ENCODE measurements around the gene HERC3.

Gene HERC3

DNA sequence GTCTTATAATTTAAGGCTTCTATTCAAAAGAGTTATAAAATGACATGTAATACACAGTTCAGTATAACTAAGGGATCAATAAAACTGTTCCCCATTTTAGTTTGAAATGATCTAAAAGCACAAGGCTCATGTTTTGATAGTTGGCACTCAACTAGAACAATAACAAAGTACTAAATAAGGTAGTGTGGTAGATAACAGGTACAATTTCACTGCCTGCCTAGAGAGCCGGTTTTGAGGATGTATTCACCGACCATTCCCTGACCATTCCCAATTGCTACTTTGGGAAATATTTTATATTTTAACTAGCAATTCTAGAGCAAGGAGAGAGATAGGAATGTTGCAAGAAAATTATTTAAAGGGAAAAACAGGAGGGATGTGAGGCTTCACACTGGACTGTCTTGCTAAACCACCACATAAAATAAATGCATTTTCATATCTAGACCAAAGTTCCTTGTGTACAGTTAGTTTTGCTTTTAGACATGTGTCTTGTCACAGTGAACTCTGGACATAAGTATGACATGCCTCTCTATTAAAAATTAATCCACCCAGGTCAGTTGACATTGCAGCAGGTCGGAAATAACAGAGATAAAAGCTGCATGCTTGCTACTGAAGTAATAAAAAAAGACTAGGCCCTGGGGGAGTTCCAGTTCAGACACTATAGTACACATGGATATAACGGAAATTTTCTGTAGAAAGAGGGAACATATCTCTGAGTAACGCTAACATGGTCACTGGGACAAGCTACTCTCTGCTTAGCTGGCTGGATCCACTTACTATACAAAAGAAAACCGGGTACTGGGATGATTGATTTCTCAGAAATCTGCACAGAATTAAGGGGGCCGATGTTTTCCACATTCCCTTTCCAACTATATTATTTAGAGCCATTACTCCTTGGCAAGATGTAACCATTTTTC, 161.6 kb downstream of the HERC3 start:
- TF ChIP-seq, protein P1, sequence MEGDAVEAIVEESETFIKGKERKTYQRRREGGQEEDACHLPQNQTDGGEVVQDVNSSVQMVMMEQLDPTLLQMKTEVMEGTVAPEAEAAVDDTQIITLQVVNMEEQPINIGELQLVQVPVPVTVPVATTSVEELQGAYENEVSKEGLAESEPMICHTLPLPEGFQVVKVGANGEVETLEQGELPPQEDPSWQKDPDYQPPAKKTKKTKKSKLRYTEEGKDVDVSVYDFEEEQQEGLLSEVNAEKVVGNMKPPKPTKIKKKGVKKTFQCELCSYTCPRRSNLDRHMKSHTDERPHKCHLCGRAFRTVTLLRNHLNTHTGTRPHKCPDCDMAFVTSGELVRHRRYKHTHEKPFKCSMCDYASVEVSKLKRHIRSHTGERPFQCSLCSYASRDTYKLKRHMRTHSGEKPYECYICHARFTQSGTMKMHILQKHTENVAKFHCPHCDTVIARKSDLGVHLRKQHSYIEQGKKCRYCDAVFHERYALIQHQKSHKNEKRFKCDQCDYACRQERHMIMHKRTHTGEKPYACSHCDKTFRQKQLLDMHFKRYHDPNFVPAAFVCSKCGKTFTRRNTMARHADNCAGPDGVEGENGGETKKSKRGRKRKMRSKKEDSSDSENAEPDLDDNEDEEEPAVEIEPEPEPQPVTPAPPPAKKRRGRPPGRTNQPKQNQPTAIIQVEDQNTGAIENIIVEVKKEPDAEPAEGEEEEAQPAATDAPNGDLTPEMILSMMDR (conservative IDR thresholded peaks at IDR 0.05; ENCODE audit: low read depth), result no peak
- ChIA-PET CTCF (no interaction called here), POLR2A (ENCODE audit: low non-redundant PET) (no interaction called here)
- no peak for DNase-seq (ENCODE audit: low spot score)
- H3K27ac ChIP-seq, result no peak overlapping the region

DNA sequence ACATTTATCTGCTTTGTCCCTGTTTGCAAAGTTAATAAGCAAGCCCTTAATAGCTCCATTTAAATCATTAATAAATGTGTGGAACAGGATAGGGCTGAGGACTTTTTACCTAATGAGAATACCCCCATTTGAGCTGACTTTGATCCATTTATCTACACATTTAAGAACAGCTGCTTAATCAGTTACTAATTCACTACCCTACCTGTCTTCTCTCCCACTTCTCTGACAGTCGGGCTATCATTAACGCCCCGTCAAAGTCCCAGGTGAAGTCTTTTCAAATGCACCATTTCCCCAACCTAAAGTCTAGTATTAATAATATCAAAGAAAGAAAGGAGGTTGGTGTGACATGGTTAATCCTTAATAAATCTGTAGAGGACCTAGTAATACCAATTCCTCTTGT, 162.5 kb downstream of the HERC3 start:
- POLR2A ChIA-PET (ENCODE audit: low non-redundant PET), result no interaction called here
- DNase-seq (ENCODE audit: low spot score), result no peak
- TF ChIP-seq, protein P1 (conservative IDR thresholded peaks at IDR 0.05; ENCODE audit: low read depth), result no peak
- H3K27ac ChIP-seq, result no peak overlapping the region
- CTCF ChIA-PET, result no interaction called here

DNA sequence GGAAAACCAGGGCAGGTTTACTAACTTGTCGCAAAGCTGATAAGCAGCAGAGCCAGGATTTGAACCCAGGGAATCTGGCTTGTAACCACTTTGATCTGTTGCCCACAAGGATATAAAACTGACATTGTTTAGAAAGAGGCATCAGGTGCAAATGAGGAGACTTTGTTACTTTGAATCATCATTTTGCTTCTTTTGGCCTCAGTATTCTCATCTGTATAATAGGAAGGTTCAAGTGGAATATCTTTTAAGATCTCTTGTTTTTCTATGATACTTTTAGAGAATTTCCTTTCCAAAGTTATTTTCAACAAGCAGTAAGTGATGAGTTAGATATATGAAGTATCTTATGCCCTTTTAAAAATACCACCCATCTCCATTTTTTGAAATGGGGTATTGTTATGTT, 163.2 kb downstream of the HERC3 start:
- TF ChIP-seq, protein P1 (conservative IDR thresholded peaks at IDR 0.05; ENCODE audit: low read depth), result no peak
- POLR2A ChIA-PET (ENCODE audit: low non-redundant PET), result no interaction called here
- CTCF ChIA-PET, result no interaction called here
- no peak overlapping the region for H3K27ac ChIP-seq
- no peak for DNase-seq (ENCODE audit: low spot score)

DNA sequence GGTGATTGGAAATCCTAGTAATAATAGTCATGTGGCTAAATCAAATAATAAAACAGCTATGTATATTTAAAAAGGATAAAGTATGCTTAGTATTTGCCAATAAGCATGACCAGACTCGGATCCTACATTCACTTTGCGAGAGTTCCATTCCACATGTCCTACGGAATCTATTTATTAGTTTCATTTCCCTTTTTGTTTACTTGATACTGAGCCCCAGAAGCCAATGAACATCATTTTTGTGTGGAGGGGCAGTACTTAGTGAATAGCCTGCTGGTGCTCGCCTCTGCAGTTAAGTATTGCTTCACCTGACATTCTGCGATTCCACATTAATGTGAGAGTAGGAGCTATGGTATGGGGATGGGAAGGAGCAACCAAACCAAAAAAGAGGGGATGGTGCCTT, 163.9 kb downstream of the HERC3 start:
- H3K27ac ChIP-seq, result no peak overlapping the region
- ChIA-PET CTCF (interaction anchor here (0.7 kb wide), 1 partner anchor 567 kb away, joined by 4 read pairs; no protein-coding TSS in a partner anchor), POLR2A (ENCODE audit: low non-redundant PET) (no interaction called here)
- TF ChIP-seq, protein P1 (conservative IDR thresholded peaks at IDR 0.05; ENCODE audit: low read depth), result no peak
- DNase-seq (ENCODE audit: low spot score), result no peak

DNA sequence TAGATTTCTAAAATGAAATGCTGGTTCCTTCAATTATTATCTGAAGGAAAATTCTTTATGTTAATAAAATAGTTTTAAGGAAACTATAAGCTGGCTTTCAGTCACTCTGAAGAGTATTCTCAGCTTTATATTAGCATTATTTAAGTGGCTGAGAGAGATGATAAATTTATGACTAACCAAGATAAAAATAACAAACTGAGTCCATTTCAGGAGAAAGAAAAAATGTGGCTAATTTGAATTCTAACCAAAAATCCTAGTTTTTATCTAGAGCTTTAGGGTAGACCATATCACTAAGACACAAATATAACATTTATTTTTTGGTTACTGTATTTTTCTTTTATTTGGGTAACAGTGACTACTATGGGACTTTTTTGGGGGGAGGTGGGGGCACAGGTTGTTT, 164.8 kb downstream of the HERC3 start:
- POLR2A ChIA-PET (ENCODE audit: low non-redundant PET), result no interaction called here

DNA sequence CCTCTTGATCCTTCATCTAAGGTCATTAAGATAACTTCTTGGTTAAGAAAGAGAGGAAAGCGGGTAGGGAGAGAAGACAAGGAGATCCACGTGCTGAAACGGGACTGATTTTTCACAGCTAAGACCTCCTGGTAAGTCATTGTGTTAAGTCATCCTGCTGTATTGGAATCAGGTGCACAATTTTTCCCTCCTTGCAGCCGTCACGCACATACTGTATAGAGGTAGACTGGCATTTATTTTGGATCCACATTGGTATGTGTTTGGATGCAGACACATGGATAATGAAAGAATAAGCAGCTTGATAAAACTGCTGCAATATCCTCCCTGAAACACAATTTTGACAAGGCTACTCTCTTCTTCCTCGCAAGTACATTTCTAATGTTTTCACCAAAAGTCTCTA, 165.5 kb downstream of the HERC3 start:
- POLR2A ChIA-PET (ENCODE audit: low non-redundant PET), result no interaction called here

More for the DNA sequence above, 164.8 kb downstream of the HERC3 start:
- no peak for DNase-seq (ENCODE audit: low spot score)
- CTCF ChIA-PET, result interaction anchor here (0.8 kb wide), 1 partner anchor 88 kb away, joined by 3 read pairs; no protein-coding TSS in a partner anchor
- TF ChIP-seq, protein P1 (conservative IDR thresholded peaks at IDR 0.05; ENCODE audit: low read depth), result no peak
- no peak overlapping the region for H3K27ac ChIP-seq

More for the DNA sequence above, 165.5 kb downstream of the HERC3 start:
- DNase-seq (ENCODE audit: low spot score), result no peak
- TF ChIP-seq, protein P1 (conservative IDR thresholded peaks at IDR 0.05; ENCODE audit: low read depth), result no peak
- no peak overlapping the region for H3K27ac ChIP-seq
- CTCF ChIA-PET, result no interaction called here

Data from RWPE1 (cell line).